GM19324 (cell line): ENCODE data around the gene NOL8.

Experiments used
- ATAC-seq: cut with Tn5 transposase; IDR thresholded peaks from one replicate; pipeline ENCODE4 v1.9.1; 2021; ENCODE audit warnings: mild to moderate bottlenecking, moderate library complexity; ENCODE audit not compliant: unreplicated experiment, low FRiP score

Gene NOL8

DNA sequence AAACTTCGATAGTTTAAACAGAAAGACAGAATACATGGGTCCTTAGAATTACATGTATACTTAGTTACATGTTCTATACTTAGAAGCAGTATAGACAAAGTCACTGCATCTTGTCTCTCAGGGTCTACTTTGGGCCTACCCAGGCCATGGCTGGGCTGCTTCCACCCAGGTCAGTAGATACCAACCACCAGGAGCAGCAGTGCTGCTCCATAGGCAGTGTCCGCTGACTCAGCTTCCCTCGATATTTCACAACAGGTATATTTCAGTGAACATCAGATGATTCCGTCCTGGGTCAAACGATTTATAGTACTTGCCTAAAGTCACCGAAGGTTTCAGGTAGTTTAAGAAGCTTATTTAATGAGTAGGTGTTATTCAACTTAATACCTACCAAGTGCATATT, 49.6 kb downstream of the NOL8 start:
- no peak for ATAC-seq

DNA sequence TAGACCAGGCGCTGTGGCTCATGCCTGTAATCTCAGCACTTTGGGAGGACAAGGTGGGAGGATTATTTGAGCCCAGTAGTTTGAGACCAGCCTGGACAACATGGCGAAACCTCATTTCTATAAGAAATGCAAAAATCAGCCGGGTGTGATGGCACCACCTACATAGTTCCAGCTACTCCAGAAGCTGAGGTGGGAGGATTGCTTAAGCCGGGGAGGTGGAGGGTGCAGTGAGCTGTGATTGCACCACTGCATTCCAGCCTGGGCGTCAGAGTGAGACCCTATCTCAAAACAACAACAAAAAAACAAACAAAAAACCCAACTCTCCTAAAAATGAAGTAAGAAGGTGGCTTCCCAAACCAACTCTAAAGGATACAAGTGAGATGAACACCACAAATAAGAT, 54.6 kb downstream of the NOL8 start:
- no peak for ATAC-seq

DNA sequence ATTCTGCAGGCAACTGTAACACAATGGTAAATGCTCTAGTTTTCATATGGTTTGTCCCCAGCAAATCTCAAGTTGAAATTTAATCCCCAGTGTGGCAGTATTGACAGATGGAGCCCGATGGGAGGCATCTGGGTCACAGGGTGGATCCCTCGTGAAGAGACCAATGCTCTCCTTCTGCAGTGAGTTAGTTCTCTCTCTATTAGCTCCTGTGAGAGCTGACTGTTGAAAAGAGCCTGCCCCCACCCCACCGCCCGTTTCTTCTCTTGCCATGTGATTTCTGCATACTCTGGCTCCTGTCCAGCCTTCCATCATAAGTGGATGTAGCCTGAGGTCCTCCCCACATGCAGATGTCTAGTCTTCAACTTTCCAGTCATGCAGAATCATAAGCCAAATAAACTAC, 58.7 kb downstream of the NOL8 start:
- no peak for ATAC-seq

DNA sequence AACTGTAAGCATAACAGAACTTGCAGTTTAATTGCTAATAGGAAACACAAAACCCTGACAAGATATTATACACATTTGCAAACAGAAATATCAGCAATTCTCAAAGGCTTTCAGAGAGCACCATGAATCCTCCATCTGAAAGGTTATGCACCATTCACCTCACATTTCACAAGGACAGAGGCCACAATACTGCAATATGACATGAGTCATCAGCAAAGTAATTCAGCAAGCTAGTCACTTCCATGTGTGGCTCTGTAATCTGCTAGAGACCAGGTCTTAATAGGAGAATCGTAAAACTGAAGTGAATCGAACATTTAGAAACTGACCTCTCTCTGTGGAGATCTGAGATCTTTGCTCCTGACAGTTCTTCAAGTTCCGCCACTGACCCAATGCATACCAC, 60.0 kb downstream of the NOL8 start:
- no peak for ATAC-seq

DNA sequence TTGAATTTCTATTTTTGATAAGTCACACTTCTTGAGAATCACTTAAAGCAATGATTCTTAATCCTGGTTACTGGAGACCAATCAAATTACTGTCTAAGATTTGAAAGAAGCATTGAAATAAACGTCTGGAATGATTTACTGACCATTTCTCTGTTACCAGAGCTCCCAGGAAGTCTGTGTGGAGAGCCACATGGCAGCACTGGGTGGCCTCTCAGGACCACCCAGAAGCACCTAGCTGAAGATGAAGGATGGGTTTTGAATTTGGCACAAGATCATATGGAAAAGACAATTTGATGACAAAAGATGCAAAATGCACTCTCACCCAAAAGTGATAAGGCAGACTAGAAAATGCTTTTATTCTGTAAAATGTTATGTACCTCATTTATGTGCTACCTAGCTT, 62.0 kb downstream of the NOL8 start:
- ATAC-seq: no peak

DNA sequence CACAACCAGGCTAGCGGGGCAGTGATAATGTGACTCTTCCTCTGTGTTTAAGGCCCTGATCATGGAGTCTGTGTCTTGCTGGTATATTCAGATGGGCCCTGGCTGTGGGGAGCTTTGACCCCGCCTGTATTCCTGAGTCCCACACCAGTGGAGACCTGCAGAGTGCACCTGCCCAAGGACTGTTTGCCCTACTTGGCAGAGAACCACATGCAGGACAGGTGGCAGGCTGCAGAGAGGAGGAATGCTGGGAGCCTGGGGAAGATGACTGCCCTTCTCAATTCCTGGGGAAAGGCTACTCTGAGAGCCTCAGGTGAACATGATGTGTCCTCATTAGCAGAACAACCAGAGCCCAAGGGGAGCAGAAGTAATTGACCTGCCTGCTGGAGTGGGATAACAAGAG, 67.8 kb downstream of the NOL8 start:
- no peak for ATAC-seq

DNA sequence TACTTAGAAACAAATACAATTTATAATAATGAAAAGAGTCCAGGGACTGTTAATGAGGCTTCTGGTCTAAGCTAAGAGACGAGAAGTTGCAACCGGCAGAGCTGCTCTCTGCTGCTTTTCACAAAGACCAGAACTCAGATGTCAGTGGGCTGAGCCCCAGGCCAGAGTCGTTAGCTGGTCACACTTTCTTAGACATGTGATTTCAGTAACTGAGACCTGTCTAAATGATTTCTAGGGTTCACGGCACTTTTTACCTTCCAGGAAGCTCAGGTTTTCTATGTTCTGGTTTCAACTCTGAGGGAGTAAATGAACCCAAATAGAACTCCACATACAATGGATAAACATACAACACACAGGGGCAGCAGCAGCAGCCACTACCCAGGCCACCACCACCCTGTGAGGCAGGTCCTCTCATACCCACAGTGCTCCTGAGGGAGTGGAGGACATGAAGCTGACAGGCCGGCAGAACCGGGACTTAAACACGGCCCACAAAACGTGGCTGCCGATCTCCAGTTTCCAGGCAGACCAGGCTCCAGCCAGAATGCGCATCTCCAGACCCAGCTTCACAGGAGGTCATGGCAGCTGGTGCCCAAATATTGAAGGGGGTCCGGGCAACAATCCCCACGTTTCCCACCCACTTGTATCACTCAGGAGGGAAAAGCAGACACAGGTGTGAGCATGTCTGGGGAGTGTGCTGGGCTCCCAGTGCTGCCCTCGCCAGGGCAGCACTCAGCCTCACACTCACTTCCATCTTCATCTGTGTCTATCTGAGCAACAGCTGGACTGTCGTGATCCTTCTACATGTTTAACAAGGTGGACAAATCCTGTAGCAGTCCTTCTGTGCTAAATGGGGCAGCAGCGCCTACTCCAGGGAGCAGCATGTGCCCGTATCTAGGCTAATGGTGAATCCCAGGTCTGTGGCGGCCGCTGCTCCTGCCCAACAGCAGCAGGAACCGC, 70.5 kb downstream of the NOL8 start:
- no peak for ATAC-seq

DNA sequence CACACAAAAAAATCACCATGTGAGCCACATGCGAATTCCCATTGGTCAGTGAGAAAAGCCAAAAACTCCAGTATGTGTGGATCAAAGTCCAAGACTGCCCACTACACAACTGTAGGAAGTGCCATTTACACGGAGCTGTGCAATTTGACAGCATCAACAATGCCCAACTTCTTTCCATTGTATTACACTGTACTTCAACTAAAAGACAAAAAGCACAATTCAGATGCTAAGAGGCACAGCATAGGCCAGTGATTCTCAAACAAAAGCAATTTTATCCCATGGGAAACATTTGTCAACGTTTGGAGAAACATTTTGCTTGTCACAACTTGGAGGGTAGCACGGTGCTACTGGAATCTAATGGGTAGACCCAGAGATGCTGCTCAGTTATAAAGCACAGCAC, 71.5 kb downstream of the NOL8 start:
- no peak for ATAC-seq

DNA sequence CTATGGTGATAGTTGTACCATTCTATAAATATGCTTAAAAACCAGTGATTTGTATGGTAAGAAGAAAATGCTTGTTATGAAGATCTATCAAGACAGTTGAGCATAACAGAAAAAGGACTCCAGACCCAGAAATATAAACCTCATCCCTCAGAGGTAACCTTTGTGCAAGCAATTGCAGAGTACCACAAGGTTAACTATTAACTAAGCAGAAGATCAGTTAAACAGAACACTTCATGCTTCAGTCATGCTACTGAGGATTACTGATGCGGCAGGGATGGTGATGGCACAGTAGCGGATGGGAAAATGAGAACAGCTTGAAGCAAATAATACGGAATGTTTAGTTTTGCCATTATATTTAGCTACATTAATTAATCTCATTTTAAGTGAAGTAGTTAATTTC, 77.2 kb downstream of the NOL8 start:
- no peak for ATAC-seq
